SK-N-MC (cell line): ENCODE data around the gene GALR1.

ENCODE experiments used
- EZH2 ChIP-seq: fragments of 200-600 bp; sonication (generic); IDR thresholded peaks from one replicate; pipeline ENCODE4 v1.6.1; 2017; ENCODE audit warnings: antibody characterized with exemption
- POLR2AphosphoS5 ChIP-seq: IDR thresholded peaks from 2 replicates; pipeline ENCODE4 v1.6.1; 2012; ENCODE audit warnings: mild to moderate bottlenecking, low read depth, low read length, borderline replicate concordance

- TF ChIP-seq EZH2 = no peak
- TF ChIP-seq POLR2AphosphoS5 = no peak
These were observed 27.2 kb upstream of the GALR1 start for GRCh38 chr18:77222464-77222863.
